AG09319 (cell line): ENCODE measurements around the gene POU6F1.

Source experiments
- DNase-seq: peaks from one replicate; pipeline ENCODE4 v3.0.0-alpha.2; 2010; ENCODE audit warnings: low read depth; ENCODE audit errors: extremely low read depth
- CTCF ChIP-seq: IDR thresholded peaks from 2 replicates; pipeline ENCODE4 v1.5.1; 2011; ENCODE audit warnings: low read depth, mild to moderate bottlenecking, inconsistent platforms, low read length, moderate library complexity

The POU6F1 gene

GRCh38 chr12:51171884-51172514 is 45.9 kb downstream of the POU6F1 start:
- DNase-seq = no peak
- TF ChIP-seq CTCF = no peak

DNA sequence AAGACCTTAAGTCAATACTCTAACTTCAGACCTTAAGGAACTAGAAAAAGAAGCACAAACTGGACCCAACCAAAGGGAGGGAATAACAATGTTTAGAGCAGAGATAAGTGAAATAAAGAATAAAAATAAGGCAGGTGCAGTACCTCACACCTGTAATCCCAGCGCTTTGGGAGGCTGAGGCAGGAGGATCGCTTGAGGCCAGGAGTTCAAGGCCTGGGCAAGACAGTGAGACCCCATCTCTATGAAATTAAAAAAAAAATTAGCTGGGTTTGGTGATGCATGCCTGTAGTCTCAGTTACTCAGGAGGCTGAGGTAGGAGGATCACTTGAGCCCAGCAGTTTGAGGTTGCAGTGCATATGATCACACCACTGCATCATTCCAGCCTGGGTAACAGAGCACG is 54.1 kb downstream of the POU6F1 start:
- no peak for TF ChIP-seq CTCF
- no peak for DNase-seq

- no peak for TF ChIP-seq CTCF
- DNase-seq = no peak
Measured at GRCh38 chr12:51162217-51162616, 55.6 kb downstream of the POU6F1 start.

DNA sequence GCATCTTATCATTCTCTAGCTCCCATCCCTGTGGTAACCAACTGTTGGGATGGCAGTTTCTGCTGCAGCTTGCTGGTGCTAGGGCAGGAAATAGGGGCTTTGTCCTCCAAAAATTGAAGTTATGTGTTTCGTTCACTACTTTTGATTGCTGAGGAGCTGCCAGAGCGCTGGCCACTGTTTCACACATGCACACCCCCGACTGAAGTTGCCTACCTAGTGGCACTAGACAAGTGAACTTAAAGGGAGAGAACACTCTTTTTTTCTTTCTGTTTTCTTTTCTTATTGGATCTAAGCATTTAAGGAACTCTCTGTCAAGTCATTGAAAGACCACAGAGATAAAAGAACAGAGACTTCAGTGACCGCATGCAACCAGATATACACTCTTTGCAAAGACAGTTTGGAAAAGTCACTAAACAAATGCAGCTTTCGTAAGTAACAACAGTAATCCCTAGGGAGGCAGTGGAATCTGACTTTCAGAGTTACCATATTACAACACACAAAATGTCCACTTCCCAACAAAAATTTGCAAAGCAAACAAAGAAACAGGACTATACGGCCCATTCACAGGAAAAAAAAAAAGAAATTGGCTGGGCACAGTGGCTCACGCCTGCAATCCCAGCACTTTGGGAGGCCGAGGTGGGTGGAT is 56.9 kb downstream of the POU6F1 start:
- no peak for TF ChIP-seq CTCF
- peak; percentile 35 for DNase-seq

- no peak for TF ChIP-seq CTCF
- DNase-seq = no peak
Measured at GRCh38 chr12:51156245-51156765, 61.6 kb downstream of the POU6F1 start.

GRCh38 chr12:51152953-51153352 is 64.9 kb downstream of the POU6F1 start:
- TF ChIP-seq CTCF = no peak
- DNase-seq = no peak

DNA sequence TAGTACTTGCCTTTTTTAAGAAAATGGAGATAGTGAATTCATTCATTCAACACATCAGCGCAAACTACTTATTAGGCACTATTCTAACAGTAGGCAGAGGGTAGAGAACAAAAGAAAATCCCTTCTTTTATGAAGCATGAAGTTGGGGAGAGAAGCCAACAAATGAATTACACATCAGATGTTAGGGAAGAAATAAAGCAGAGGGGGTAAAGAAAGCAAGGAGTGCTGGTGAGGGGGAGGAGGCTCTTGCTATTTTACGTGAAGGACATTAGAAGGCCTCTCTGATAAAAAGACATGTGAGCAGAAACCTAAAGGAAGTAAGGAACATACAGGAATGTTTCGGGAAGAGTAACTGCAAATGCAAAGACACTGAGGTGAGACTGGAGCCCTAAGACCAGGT is 67.1 kb downstream of the POU6F1 start:
- no peak for DNase-seq
- no peak for TF ChIP-seq CTCF
